ENCODE data around the gene DNTTIP2.
"Not testable (repeated sequence)": the region's sequence is repeated elsewhere in the genome, so short reads cannot be mapped to it uniquely, and the experiment has no call there.

Gene DNTTIP2

DNA sequence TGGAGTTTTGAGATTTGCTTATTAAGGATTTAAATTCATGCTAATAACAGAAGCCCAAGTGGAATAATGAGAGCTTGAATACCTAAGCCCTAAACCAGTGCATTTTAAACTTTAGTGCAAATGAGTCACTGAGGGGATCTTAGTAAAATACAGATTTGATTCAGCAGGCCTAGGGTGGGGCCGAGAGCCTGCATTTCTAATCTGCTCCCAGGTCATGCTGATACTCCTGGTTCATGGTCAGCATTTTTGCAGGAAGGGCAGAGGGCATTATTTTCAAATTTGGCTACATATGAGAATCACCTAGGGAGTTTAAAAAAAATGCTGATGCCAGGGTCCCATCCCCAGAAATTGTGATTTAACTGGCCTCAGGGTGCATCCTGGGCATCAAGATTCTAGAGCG, 39.3 kb downstream of the DNTTIP2 start:
- no peak overlapping the region for H3K27ac ChIP-seq
- POLR2A ChIA-PET (ENCODE audit: low non-redundant PET), result no interaction called here
- DNase-seq (ENCODE audit: low spot score), result no peak
- TF ChIP-seq, protein P1, sequence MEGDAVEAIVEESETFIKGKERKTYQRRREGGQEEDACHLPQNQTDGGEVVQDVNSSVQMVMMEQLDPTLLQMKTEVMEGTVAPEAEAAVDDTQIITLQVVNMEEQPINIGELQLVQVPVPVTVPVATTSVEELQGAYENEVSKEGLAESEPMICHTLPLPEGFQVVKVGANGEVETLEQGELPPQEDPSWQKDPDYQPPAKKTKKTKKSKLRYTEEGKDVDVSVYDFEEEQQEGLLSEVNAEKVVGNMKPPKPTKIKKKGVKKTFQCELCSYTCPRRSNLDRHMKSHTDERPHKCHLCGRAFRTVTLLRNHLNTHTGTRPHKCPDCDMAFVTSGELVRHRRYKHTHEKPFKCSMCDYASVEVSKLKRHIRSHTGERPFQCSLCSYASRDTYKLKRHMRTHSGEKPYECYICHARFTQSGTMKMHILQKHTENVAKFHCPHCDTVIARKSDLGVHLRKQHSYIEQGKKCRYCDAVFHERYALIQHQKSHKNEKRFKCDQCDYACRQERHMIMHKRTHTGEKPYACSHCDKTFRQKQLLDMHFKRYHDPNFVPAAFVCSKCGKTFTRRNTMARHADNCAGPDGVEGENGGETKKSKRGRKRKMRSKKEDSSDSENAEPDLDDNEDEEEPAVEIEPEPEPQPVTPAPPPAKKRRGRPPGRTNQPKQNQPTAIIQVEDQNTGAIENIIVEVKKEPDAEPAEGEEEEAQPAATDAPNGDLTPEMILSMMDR (conservative IDR thresholded peaks at IDR 0.05; ENCODE audit: low read depth), result no peak
- CTCF ChIA-PET, result interaction anchor here (0.9 to 1.5 kb wide), 2 partner anchors 11 to 26 kb away, joined by 3 to 6 read pairs; no protein-coding TSS in a partner anchor

DNA sequence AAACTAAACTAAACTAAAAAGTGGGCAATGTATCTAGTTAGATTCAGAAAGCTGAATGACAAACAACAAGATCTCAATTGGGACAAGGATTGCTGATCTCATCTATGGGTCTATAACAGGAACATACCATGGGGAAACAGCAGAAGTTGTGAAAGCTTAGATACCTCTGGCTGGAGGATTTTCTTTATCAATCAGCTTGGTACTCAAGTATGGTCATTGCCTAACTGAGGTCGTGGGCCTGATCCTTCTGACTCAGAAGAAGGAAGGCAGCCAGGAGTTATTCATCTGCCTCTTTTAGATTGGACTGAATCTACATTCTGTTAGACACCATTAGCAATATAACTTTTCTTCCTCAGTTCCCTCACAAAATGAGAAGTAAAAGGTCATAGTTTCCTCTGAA, 39.7 kb downstream of the DNTTIP2 start:
- peak; percentile 64 for DNase-seq (ENCODE audit: low spot score)
- H3K27ac ChIP-seq, result peak overlapping the region; percentile 48
- TF ChIP-seq, protein P1 (conservative IDR thresholded peaks at IDR 0.05; ENCODE audit: low read depth), result no peak
- ChIA-PET POLR2A (ENCODE audit: low non-redundant PET) (no interaction called here), CTCF (interaction anchor here (0.9 to 1.5 kb wide), 2 partner anchors 10 to 26 kb away, joined by 3 to 6 read pairs; no protein-coding TSS in a partner anchor)

DNA sequence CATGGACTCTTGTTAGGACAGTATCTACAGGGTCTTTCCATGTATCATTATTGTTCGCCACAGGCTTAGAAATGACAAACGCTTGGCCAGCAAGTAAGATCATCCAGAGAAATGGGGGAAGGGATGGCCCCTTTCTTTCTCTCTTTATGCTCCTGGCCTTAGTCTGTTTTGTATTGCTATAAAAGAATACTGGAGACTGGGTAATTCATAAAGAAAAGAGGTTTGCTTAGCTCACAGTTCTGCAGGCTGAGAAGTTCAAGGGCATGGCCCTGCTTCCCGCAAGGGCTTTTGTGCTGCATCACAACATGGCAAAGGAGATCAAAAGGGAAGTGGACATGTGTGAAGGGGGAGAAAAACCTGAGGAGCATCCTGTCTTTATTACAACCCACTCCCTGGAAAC, 41.0 kb downstream of the DNTTIP2 start:
- POLR2A ChIA-PET (ENCODE audit: low non-redundant PET), result no interaction called here
- CTCF ChIA-PET, result interaction anchor here (0.7 kb wide), 1 partner anchor 25 kb away, joined by 3 read pairs; no protein-coding TSS in a partner anchor
- no peak for DNase-seq (ENCODE audit: low spot score)
- TF ChIP-seq, protein P1 (conservative IDR thresholded peaks at IDR 0.05; ENCODE audit: low read depth), result no peak
- no peak overlapping the region for H3K27ac ChIP-seq

DNA sequence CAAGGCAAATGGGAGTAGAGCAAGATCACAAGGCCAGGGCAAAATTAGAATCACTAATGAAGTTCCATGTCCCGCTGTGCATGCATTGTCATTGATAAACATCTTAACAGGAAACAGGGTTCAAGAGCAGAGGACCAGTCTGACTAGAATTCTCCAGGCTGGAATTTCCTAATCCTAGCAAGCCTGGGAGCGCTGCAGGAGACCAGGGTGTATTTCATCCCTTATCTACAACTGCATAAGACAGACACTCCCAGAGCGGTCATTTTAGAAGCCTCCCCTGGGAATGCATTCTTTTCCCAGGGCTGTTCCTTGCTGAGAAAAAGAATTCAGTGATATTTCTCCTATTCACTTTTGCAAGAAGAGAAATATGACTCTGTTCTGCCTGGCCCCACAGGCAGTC, 45.7 kb downstream of the DNTTIP2 start:
- CTCF ChIA-PET; POLR2A ChIA-PET (ENCODE audit: low non-redundant PET); DNase-seq (ENCODE audit: low spot score); H3K27ac ChIP-seq: not testable (repeated sequence)

DNA sequence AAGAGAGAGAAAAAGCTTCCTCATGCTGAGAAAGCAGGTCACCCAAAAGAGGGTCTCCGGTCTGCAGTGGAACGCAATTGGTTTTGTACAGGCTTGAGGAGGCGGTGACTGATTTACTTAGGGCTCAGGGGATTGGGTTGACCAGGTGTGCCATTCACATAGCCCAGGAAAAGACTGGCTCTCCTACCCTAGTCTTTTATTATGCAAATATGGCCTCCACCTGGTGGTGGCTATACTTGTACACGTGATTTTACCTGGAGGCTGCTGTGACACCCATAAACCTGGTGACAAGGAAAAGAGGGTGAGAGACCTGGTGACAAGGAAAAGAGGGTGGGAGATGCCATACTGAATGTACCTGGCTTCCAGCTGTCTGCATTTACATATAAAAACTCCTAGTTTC, 49.9 kb downstream of the DNTTIP2 start:
- POLR2A ChIA-PET (ENCODE audit: low non-redundant PET), result no interaction called here
- DNase-seq (ENCODE audit: low spot score), result no peak
- no peak overlapping the region for H3K27ac ChIP-seq
- CTCF ChIA-PET, result interaction anchor here (0.6 to 2.6 kb wide), 3 partner anchors 10 to 15 kb away, joined by 3 to 17 read pairs (median 3); no protein-coding TSS in a partner anchor
- TF ChIP-seq, protein P1 (conservative IDR thresholded peaks at IDR 0.05; ENCODE audit: low read depth), result no peak

DNA sequence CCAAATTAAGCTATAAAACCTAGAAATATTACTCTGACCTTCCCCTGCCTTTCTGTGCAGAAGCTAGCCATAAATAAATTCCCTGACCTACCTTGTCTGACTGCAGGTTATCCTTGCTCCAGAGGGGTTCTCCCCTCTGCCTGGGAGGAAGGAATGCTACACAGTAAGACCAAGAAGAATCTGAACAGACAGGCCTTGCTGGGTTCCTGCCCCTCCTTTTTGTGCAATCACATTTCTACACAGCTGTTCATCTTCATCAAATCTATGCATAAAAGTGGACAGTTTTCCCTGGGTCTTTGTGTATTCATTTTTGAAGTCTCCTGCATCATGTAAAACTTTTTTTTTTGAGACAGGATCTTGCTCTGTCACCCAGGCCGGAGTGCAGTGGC, 50.6 kb downstream of the DNTTIP2 start:
- ChIA-PET CTCF (interaction anchor here (0.6 to 2.6 kb wide), 6 partner anchors 9 to 199 kb away, joined by 3 to 17 read pairs (median 3); no protein-coding TSS in a partner anchor), POLR2A (ENCODE audit: low non-redundant PET) (no interaction called here)
- no peak overlapping the region for H3K27ac ChIP-seq
- TF ChIP-seq, protein P1 (conservative IDR thresholded peaks at IDR 0.05; ENCODE audit: low read depth), result no peak
- no peak for DNase-seq (ENCODE audit: low spot score)

DNA sequence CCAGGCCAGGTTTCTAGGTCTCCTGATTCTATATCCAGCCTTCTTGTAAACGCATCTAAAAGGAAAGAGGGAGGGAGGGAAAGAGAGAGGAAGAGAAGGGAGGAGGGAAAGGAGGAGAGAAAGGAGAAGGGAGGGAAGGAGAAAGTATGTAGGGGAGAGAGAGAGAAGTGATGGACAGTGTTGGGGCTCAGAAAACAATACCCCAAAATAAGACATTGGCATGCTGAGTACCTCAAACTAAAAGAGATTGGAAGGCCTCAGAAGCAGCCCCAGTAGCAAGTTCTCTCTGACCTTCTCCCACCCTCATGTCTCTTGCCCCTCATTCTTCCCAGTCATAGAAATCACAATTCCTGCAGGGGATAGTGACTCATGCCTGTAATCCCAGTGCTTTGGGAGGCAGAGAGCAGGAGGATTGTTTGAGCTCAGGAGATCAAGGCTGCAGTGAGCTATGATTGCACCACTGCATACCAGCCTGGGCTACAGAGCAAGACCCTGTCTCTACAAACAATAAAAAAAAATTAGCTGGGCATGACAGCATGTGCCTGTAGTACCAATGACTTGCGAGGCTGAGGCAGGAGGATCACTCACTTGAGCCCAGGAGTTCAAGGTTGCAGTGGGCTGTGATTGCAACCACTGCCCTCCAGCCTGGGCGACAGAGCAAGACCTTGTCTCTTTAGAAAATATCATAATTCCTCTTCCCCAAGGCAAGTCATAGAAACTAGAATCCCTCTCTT, 51.2 kb downstream of the DNTTIP2 start:
- ChIA-PET POLR2A (ENCODE audit: low non-redundant PET) (no interaction called here), CTCF (interaction anchor here (0.5 to 2.6 kb wide), 8 partner anchors 9 to 199 kb away, joined by 3 to 17 read pairs (median 3); no protein-coding TSS in a partner anchor)
- DNase-seq (ENCODE audit: low spot score), result no peak
- TF ChIP-seq, protein P1 (conservative IDR thresholded peaks at IDR 0.05; ENCODE audit: low read depth), result no peak
- no peak overlapping the region for H3K27ac ChIP-seq
